ENCODE results near the gene NTM. TPM values are rescaled to one million over a fixed set of nuclear protein-coding genes. Genes with fewer than 3 reads are reported as not detected.

The NTM gene
- total and polyA plus RNA-seq, 2 donors (not counting 3 experiments of a cell fraction or from before 2014, with no cell fraction given): 1.00 to 1.1 TPM

GRCh38 chr11:131331546-131331945 is 38.9 kb upstream of the NTM start:
- no peak for TF ChIP-seq MAX (IDR thresholded peaks at IDR 0.05; ENCODE audit: insufficient read depth, insufficient read length)
- no peak for TF ChIP-seq EZH2 (IDR thresholded peaks at IDR 0.05; ENCODE audit: borderline replicate concordance, low read depth, low read length, severe bottlenecking)
- no peak for TF ChIP-seq POLR2AphosphoS5 (IDR thresholded peaks at IDR 0.05; ENCODE audit: insufficient read depth, low read depth, low read length)
- no peak for TF ChIP-seq MYC (IDR thresholded peaks at IDR 0.05; ENCODE audit: low read depth, low read length)
- no peak for TF ChIP-seq POLR2A (IDR thresholded peaks at IDR 0.05; ENCODE audit: low read depth, low read length)
- no peak for TF ChIP-seq GATA2 (IDR thresholded peaks at IDR 0.05; ENCODE audit: insufficient read depth, insufficient read length, low read depth, low read length)
- no peak for TF ChIP-seq CTCF (IDR thresholded peaks at IDR 0.05; ENCODE audit: extremely low read depth in 1 of 2, insufficient read depth in 1 of 2, low read depth in 1 of 2, low read length in 2 of 2)
- TF ChIP-seq FOS (IDR thresholded peaks at IDR 0.05; ENCODE audit: borderline replicate concordance, insufficient read depth, low read length): no peak
- no peaks in the 10 kb centered on the region for H3K9me3 ChIP-seq (replicated peaks; ENCODE audit: control insufficient read depth, insufficient read depth, low read length)
- POLR2A ChIA-PET: no interaction called here
- dilution Hi-C loops (cut with MboI; ENCODE audit: extremely low pct_ligation_motif_present, low sequenced_read_pairs): no loop called here
- no peak overlapping the region for H3K4me3 ChIP-seq (replicated peaks in 1 of 3; ENCODE audit: insufficient read depth in 1 of 3, low read depth in 1 of 3, low read length in 3 of 3)
- no peaks in the 10 kb centered on the region for H4K20me1 ChIP-seq (replicated peaks; ENCODE audit: control insufficient read depth, extremely low read depth, insufficient read depth, low read length)
- no peaks in the 10 kb centered on the region for H3K79me2 ChIP-seq (ENCODE audit: control insufficient read depth, insufficient read depth, low read length)
- BruUV-seq (replicated peaks): no TSS peak
- no peak overlapping the region for H3K4me2 ChIP-seq (ENCODE audit: insufficient read depth, low read length)
- no peak overlapping the region for H2AFZ ChIP-seq (ENCODE audit: low read depth, low read length)
- H3K9ac ChIP-seq (replicated peaks; ENCODE audit: extremely low read depth, insufficient read depth, low read length): no peak overlapping the region
- no peak overlapping the region for H3K27ac ChIP-seq (ENCODE audit: insufficient read depth, low read depth, low read length)
- CTCF ChIA-PET: no interaction called here
- no peaks in the 10 kb centered on the region for H3K9me1 ChIP-seq (replicated peaks; ENCODE audit: control insufficient read depth, extremely low read depth, insufficient read depth, low read length)
- intact Hi-C loops (cut with micrococcal nuclease): no loop called here
- no peak for FAIRE-seq
- no peaks in the 10 kb centered on the region for H3K27me3 ChIP-seq (ENCODE audit: control insufficient read depth in 2 of 2, insufficient read depth in 2 of 2, low read length in 2 of 2)
- no peak for DNase-seq (ENCODE audit: low read depth, low spot score)
- H3K4me1 ChIP-seq (ENCODE audit: control insufficient read depth, extremely low read depth, insufficient read depth, low read length): no peaks in the 10 kb centered on the region
- H3K36me3 ChIP-seq (ENCODE audit: control insufficient read depth in 2 of 2, extremely low read depth in 1 of 2, insufficient read depth in 2 of 2, low read length in 2 of 2): no peaks in the 10 kb centered on the region

Measured in endothelial cell of umbilical vein (primary cell).